Activated naive CD4-positive, alpha-beta T cell treated with anti-CD3 and anti-CD28 coated beads for 36 hours (primary cell): ENCODE data around the gene TIAM2. TPM values are rescaled to one million over a fixed set of nuclear protein-coding genes. Genes with fewer than 3 reads are reported as not detected.

ENCODE experiments used
- CTCF ChIA-PET: fragments of 350-600 bp; sonication (Branson Sonifier 250); formaldehyde crosslinking; loops from one replicate; lab custom pipeline; 2021; ENCODE audit warnings: antibody characterized with exemption; lab: Charles Lee
- DNase-seq: peaks from one replicate; pipeline ENCODE4 v3.0.0-alpha.2; 2020
- H3K27ac Mint-ChIP-seq: one replicate; pipeline ENCODE4 v1.8.0; 2021; ENCODE audit warnings: mild to moderate bottlenecking, mixed read lengths
- H3K27me3 Mint-ChIP-seq: one replicate; pipeline ENCODE4 v1.8.0; 2021; ENCODE audit warnings: low read depth, mixed read lengths
- H3K36me3 Mint-ChIP-seq: one replicate; pipeline ENCODE4 v1.8.0; 2021; ENCODE audit warnings: low read depth, mixed read lengths
- H3K4me1 Mint-ChIP-seq: one replicate; pipeline ENCODE4 v1.8.0; 2021; ENCODE audit warnings: low read depth, mixed read lengths
- H3K4me3 Mint-ChIP-seq: one replicate; pipeline ENCODE4 v1.8.0; 2021; ENCODE audit warnings: mild to moderate bottlenecking, moderate library complexity, mixed read lengths
- H3K9me3 Mint-ChIP-seq: one replicate; pipeline ENCODE4 v1.8.0; 2021; ENCODE audit warnings: mixed read lengths
- intact Hi-C: fragments of 100-400 bp; cut with micrococcal nuclease; formaldehyde crosslinking; loops from one replicate; pipeline ENCODE4 v1.15.1; 2023
- total RNA-seq, 2 experiments: library from RNA; stranded (reverse); gene quantifications; one replicate each; pipeline ENCODE4 v1.2.3, GENCODE V29; 2021

Gene TIAM2
- total RNA-seq, 2 experiments from 2014 or later, result 1.6 to 3.0 TPM

- Mint-ChIP-seq H3K4me1 (peaks cover 23% of the 10 kb centered on the region), H3K27ac (no peak overlapping the region)
These were observed 59.6 kb downstream of the TIAM2 start for GRCh38 chr6:155054491-155055250.

GRCh38 chr6:155055729-155056128 lies 60.6 kb downstream of the TIAM2 start:
- intact Hi-C loops, result no loop called here
- H3K9me3 Mint-ChIP-seq, result no peaks in the 10 kb centered on the region
- H3K27ac Mint-ChIP-seq, result no peak overlapping the region
- no peaks in the 10 kb centered on the region for H3K36me3 Mint-ChIP-seq
- CTCF ChIA-PET, result no interaction called here
- peaks cover 12% of the 10 kb centered on the region for H3K4me1 Mint-ChIP-seq
- H3K4me3 Mint-ChIP-seq, result no peak overlapping the region
- no peaks in the 10 kb centered on the region for H3K27me3 Mint-ChIP-seq
- no peak for DNase-seq

More at GRCh38 chr6:155054491-155055250, 59.6 kb downstream of the TIAM2 start:
- no peak for DNase-seq
- H3K27me3 Mint-ChIP-seq, result no peaks in the 10 kb centered on the region
- CTCF ChIA-PET, result no interaction called here
- intact Hi-C loops, result no loop called here
- H3K9me3 Mint-ChIP-seq, result no peaks in the 10 kb centered on the region
- H3K36me3 Mint-ChIP-seq, result no peaks in the 10 kb centered on the region
- no peak overlapping the region for H3K4me3 Mint-ChIP-seq

- Mint-ChIP-seq H3K27me3 (no peaks in the 10 kb centered on the region), H3K4me1 (peaks cover 4% of the 10 kb centered on the region), H3K27ac (no peak overlapping the region), H3K9me3 (no peaks in the 10 kb centered on the region), H3K4me3 (no peak overlapping the region), H3K36me3 (no peaks in the 10 kb centered on the region)
- no peak for DNase-seq
- intact Hi-C loops, result no loop called here
- CTCF ChIA-PET, result no interaction called here
These were observed 61.6 kb downstream of the TIAM2 start for GRCh38 chr6:155056756-155057155.

- CTCF ChIA-PET, result no interaction called here
- Mint-ChIP-seq H3K4me1 (peaks cover 2% of the 10 kb centered on the region), H3K27ac (no peak overlapping the region), H3K27me3 (no peaks in the 10 kb centered on the region), H3K4me3 (no peak overlapping the region), H3K9me3 (no peaks in the 10 kb centered on the region), H3K36me3 (no peaks in the 10 kb centered on the region)
- intact Hi-C loops, result no loop called here
- DNase-seq, result no peak
These were observed 66.3 kb downstream of the TIAM2 start for GRCh38 chr6:155061381-155061780.

- no peak for DNase-seq
- CTCF ChIA-PET, result no interaction called here
- no peak overlapping the region for H3K4me3 Mint-ChIP-seq
- H3K4me1 Mint-ChIP-seq, result peaks cover 2% of the 10 kb centered on the region
- H3K27me3 Mint-ChIP-seq, result no peaks in the 10 kb centered on the region
- no peak overlapping the region for H3K27ac Mint-ChIP-seq
- H3K36me3 Mint-ChIP-seq, result no peaks in the 10 kb centered on the region
- H3K9me3 Mint-ChIP-seq, result no peaks in the 10 kb centered on the region
- intact Hi-C loops, result no loop called here
These were observed 67.8 kb downstream of the TIAM2 start for GRCh38 chr6:155062866-155063341.

GRCh38 chr6:155064303-155064702 lies 69.2 kb downstream of the TIAM2 start:
- no peak for DNase-seq
- H3K36me3 Mint-ChIP-seq, result no peaks in the 10 kb centered on the region
- CTCF ChIA-PET, result no interaction called here

GRCh38 chr6:155066361-155066760 lies 71.2 kb downstream of the TIAM2 start:
- no peak overlapping the region for H3K4me3 Mint-ChIP-seq
- H3K4me1 Mint-ChIP-seq, result no peaks in the 10 kb centered on the region
- CTCF ChIA-PET, result no interaction called here
- H3K36me3 Mint-ChIP-seq, result no peaks in the 10 kb centered on the region
- peaks cover 2% of the 10 kb centered on the region for H3K27me3 Mint-ChIP-seq
- H3K27ac Mint-ChIP-seq, result no peak overlapping the region
- H3K9me3 Mint-ChIP-seq, result no peaks in the 10 kb centered on the region
- intact Hi-C loops, result no loop called here
- no peak for DNase-seq

More at GRCh38 chr6:155064303-155064702, 69.2 kb downstream of the TIAM2 start:
- no peak overlapping the region for H3K27ac Mint-ChIP-seq
- H3K27me3 Mint-ChIP-seq, result no peaks in the 10 kb centered on the region
- H3K4me3 Mint-ChIP-seq, result no peak overlapping the region
- H3K9me3 Mint-ChIP-seq, result no peaks in the 10 kb centered on the region
- no peaks in the 10 kb centered on the region for H3K4me1 Mint-ChIP-seq
- intact Hi-C loops, result no loop called here

GRCh38 chr6:155066921-155067680 lies 72.0 kb downstream of the TIAM2 start:
- DNase-seq, result no peak
- H3K36me3 Mint-ChIP-seq, result no peaks in the 10 kb centered on the region
- no peaks in the 10 kb centered on the region for H3K4me1 Mint-ChIP-seq
- H3K27me3 Mint-ChIP-seq, result peaks cover 3% of the 10 kb centered on the region
- H3K9me3 Mint-ChIP-seq, result no peaks in the 10 kb centered on the region
- no peak overlapping the region for H3K4me3 Mint-ChIP-seq
- intact Hi-C loops, result no loop called here
- CTCF ChIA-PET, result no interaction called here
- no peak overlapping the region for H3K27ac Mint-ChIP-seq

GRCh38 chr6:155067956-155068615 lies 73.0 kb downstream of the TIAM2 start:
- intact Hi-C loops, result no loop called here
- Mint-ChIP-seq H3K27ac (no peak overlapping the region), H3K36me3 (no peaks in the 10 kb centered on the region), H3K4me3 (no peak overlapping the region), H3K27me3 (peaks cover 8% of the 10 kb centered on the region), H3K9me3 (no peaks in the 10 kb centered on the region), H3K4me1 (no peaks in the 10 kb centered on the region)
- DNase-seq, result no peak
- CTCF ChIA-PET, result no interaction called here

- Mint-ChIP-seq H3K4me1 (no peaks in the 10 kb centered on the region), H3K9me3 (no peaks in the 10 kb centered on the region), H3K27me3 (peaks cover 8% of the 10 kb centered on the region), H3K4me3 (no peak overlapping the region), H3K27ac (no peak overlapping the region), H3K36me3 (no peaks in the 10 kb centered on the region)
- intact Hi-C loops, result no loop called here
- no peak for DNase-seq
- CTCF ChIA-PET, result interaction anchor here (0.7 to 1.0 kb wide), 2 partner anchors 9 to 11 kb away, joined by 3 read pairs; no protein-coding TSS in a partner anchor
These were observed 74.4 kb downstream of the TIAM2 start for GRCh38 chr6:155069543-155069942.

GRCh38 chr6:155075930-155076695 lies 81.0 kb downstream of the TIAM2 start:
- CTCF ChIA-PET, result no interaction called here
- Mint-ChIP-seq H3K27ac (no peak overlapping the region), H3K27me3 (peaks cover 9% of the 10 kb centered on the region), H3K9me3 (no peaks in the 10 kb centered on the region), H3K4me3 (no peak overlapping the region), H3K36me3 (no peaks in the 10 kb centered on the region), H3K4me1 (peaks cover 12% of the 10 kb centered on the region)
- intact Hi-C loops, result no loop called here
- DNase-seq, result no peak

- Mint-ChIP-seq H3K4me3 (no peak overlapping the region), H3K27ac (no peak overlapping the region), H3K27me3 (peaks cover 5% of the 10 kb centered on the region), H3K36me3 (no peaks in the 10 kb centered on the region), H3K4me1 (peaks cover 12% of the 10 kb centered on the region), H3K9me3 (no peaks in the 10 kb centered on the region)
- intact Hi-C loops, result no loop called here
- DNase-seq, result no peak
- CTCF ChIA-PET, result no interaction called here
These were observed 82.2 kb downstream of the TIAM2 start for GRCh38 chr6:155077331-155077730.
